Activated CD4-positive, alpha-beta T cell treated with anti-CD3 and anti-CD28 coated beads, Interleukin-2, amount 10 ng/mL, durations not matched to agents 24 days and 14 days (primary cell): Measurements from ENCODE around the gene CHID1. TPM values are rescaled to one million over a fixed set of nuclear protein-coding genes. Genes with fewer than 3 reads are reported as not detected.
A peak's percentile ranks its signal among the peaks of the same experiment; 100 is the strongest.

Source experiments
- DNase-seq: peaks from one replicate; pipeline ENCODE4 v3.0.0; 2022
- H3K27ac Mint-ChIP-seq: one replicate; pipeline ENCODE4 v1.8.0; 2022; ENCODE audit warnings: mild to moderate bottlenecking, mixed read lengths
- H3K27me3 Mint-ChIP-seq: one replicate; pipeline ENCODE4 v1.8.0; 2022; ENCODE audit warnings: mixed read lengths
- H3K36me3 Mint-ChIP-seq: one replicate; pipeline ENCODE4 v1.8.0; 2022; ENCODE audit warnings: low read depth, mild to moderate bottlenecking, mixed read lengths
- H3K4me1 Mint-ChIP-seq: one replicate; pipeline ENCODE4 v1.8.0; 2021; ENCODE audit warnings: mixed read lengths
- H3K4me3 Mint-ChIP-seq: one replicate; pipeline ENCODE4 v1.8.0; 2022; ENCODE audit warnings: mild to moderate bottlenecking, moderate library complexity, mixed read lengths
- H3K9me3 Mint-ChIP-seq: one replicate; pipeline ENCODE4 v1.8.0; 2021; ENCODE audit warnings: mixed read lengths
- intact Hi-C: fragments of 100-400 bp; cut with micrococcal nuclease; formaldehyde crosslinking; loops from one replicate; pipeline ENCODE4 v1.15.1; 2023
- total RNA-seq: library from RNA; stranded (reverse); gene quantifications from 2 replicates; pipeline ENCODE4 v1.2.3, GENCODE V29; 2022

CHID1 gene
- 99.7 and 109 TPM in 2 replicates for total RNA-seq

DNA sequence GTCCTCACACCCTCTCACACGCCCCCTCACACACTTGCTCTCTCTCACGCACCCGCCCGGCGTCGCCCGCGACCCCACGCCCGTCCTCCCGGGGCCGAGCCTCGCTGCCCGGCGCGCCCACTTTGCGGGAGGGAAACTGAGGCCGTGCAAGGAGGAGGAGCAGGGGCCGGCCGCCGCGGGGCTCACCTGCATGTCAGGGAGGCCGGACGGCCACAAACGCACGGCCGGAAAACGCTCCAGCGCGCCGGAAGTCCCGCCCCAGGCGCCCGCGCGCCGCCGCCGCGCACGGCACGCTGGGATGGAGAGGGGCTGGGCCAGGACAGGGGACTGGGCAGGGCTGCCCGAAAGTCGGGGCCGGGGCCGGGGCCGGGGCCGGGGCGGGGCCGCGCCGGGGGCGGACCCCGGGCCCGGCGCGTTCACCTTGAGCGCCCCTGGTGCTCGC lies at the start of gene CHID1:
TSS of gene CHID1 (minus strand) at position 222 of the 442 bp plus-strand sequence. CDS start 5,994 bp downstream, outside the sequence.
- no peaks in the 10 kb centered on the region for H3K27me3 Mint-ChIP-seq
- peak; percentile 98 for DNase-seq
- H3K27ac Mint-ChIP-seq, result peak within 1 kb of the TSS; percentile 94
- H3K4me3 Mint-ChIP-seq, result peak within 1 kb of the TSS; percentile 97
- peaks cover 6% of the 10 kb centered on the region for H3K36me3 Mint-ChIP-seq
- H3K4me1 Mint-ChIP-seq, result peaks cover 18% of the 10 kb centered on the region
- intact Hi-C loops, result loop anchor here (1.0 to 2.0 kb wide), 3 partner anchors 15 to 62 kb away; partner anchors contain the start of gene AP2A2
- no peaks in the 10 kb centered on the region for H3K9me3 Mint-ChIP-seq

DNA sequence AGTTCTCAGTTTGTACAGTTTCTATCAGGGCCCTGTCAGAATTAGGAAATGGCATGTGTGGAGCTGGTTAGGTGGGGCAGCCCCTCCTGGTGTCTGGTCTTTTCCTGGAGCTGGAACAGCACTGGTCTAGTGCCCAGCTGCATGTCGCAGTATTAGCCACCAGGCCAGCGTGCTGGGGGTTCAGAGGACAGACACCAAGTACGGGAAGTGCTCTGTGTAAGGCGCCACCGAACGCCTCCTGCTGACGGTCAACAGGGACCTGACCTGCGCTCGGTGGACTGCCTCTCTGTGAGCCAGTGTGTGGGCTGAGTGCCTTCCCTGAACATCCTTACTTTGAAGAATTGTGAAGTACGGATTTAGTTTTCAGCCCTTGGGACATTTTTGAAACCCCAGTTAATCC lies 49.0 kb upstream of the CHID1 start:
- no peak overlapping the region for H3K27ac Mint-ChIP-seq
- peaks cover 1% of the 10 kb centered on the region for H3K4me1 Mint-ChIP-seq
- DNase-seq, result no peak
- no peak overlapping the region for H3K4me3 Mint-ChIP-seq
- H3K36me3 Mint-ChIP-seq, result peaks cover 27% of the 10 kb centered on the region
- peaks cover 8% of the 10 kb centered on the region for H3K9me3 Mint-ChIP-seq
- no peaks in the 10 kb centered on the region for H3K27me3 Mint-ChIP-seq
- intact Hi-C loops, result no loop called here

DNA sequence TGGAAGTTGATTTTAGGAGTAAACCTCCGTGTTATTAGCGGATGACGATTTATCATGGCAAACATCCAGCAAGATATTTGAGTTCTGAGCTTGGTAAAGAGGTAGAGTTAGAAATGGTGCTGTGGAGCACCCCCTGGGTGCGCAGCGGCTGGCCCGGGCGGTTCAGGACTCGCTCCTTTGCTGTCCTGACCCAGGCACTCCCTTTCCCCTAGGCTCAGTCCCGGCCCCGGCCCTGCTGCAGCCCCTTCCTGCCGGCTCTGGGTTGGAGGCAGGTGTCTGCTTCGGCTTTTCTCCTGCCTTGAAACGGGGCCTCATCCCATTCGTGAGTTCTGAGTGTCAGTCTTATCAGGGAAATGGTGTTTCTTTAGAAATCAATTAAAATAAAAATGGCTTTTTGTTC lies 48.4 kb upstream of the CHID1 start:
- peaks cover 21% of the 10 kb centered on the region for H3K36me3 Mint-ChIP-seq
- intact Hi-C loops, result no loop called here
- H3K27me3 Mint-ChIP-seq, result no peaks in the 10 kb centered on the region
- H3K4me1 Mint-ChIP-seq, result peaks cover 4% of the 10 kb centered on the region
- H3K9me3 Mint-ChIP-seq, result peaks cover 2% of the 10 kb centered on the region
- H3K27ac Mint-ChIP-seq, result no peak overlapping the region
- DNase-seq, result no peak
- H3K4me3 Mint-ChIP-seq, result no peak overlapping the region

DNA sequence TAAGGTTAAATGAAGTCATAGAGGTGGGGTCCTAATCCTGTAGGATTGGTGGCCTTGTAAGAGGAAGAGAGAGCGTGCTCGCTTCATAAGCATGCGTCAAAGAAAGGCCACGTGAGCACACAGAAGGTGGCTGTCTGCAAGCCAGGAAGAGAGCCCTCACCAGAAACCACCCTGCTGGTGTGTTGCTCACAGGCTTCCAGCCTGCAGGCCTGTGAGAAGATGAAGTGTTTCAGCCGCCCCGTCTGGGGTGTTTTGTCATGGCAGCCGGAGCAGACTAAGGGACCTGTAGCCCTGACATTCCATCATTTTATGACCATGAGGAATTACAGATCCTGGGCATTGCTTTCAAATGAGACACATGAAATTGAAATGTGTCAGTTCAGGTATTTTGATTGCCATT lies 47.5 kb upstream of the CHID1 start:
- H3K27ac Mint-ChIP-seq, result no peak overlapping the region

DNA sequence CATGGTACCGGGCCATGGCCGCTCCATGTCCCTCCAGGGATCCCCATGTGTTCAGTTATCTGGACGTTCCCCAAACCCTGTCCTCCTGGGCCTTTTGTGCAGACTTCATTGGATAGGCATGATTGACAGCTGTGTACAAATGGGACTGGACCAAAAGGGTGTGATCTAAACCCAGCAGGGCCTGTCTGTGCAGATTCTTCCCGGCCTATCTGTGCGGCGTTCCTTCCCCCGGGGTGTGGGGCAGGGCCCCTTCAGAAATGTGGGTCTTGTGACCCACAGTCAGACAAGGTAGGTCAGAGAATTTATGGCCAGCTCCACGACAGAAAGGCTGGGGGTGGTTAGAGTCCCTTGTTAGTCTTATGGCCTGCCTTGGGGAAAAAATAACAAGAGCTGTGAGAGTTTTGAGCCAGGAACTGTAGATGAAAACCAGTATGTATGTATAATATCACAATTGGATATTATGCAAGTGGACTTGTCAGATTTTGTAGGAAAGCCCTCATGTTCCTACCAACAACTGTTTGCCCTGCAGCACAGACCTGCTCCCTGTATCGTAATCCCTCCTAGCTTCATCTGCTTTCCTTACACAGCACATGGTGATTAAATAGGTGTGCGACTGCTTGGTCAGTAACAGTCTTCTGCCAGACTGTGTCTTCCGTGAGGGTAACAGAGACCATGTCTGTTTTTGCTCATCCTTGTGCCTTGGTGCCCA lies 46.8 kb upstream of the CHID1 start:
- no peak overlapping the region for H3K27ac Mint-ChIP-seq
- H3K9me3 Mint-ChIP-seq, result no peaks in the 10 kb centered on the region
- H3K4me3 Mint-ChIP-seq, result no peak overlapping the region
- H3K36me3 Mint-ChIP-seq, result peaks cover 12% of the 10 kb centered on the region
- H3K27me3 Mint-ChIP-seq, result no peaks in the 10 kb centered on the region
- peaks cover 4% of the 10 kb centered on the region for H3K4me1 Mint-ChIP-seq
- DNase-seq, result no peak
- intact Hi-C loops, result no loop called here

More for the DNA sequence above, 47.5 kb upstream of the CHID1 start:
- no peak for DNase-seq
- Mint-ChIP-seq H3K9me3 (no peaks in the 10 kb centered on the region), H3K36me3 (peaks cover 15% of the 10 kb centered on the region), H3K4me1 (peaks cover 4% of the 10 kb centered on the region), H3K4me3 (no peak overlapping the region), H3K27me3 (no peaks in the 10 kb centered on the region)
- intact Hi-C loops, result no loop called here

DNA sequence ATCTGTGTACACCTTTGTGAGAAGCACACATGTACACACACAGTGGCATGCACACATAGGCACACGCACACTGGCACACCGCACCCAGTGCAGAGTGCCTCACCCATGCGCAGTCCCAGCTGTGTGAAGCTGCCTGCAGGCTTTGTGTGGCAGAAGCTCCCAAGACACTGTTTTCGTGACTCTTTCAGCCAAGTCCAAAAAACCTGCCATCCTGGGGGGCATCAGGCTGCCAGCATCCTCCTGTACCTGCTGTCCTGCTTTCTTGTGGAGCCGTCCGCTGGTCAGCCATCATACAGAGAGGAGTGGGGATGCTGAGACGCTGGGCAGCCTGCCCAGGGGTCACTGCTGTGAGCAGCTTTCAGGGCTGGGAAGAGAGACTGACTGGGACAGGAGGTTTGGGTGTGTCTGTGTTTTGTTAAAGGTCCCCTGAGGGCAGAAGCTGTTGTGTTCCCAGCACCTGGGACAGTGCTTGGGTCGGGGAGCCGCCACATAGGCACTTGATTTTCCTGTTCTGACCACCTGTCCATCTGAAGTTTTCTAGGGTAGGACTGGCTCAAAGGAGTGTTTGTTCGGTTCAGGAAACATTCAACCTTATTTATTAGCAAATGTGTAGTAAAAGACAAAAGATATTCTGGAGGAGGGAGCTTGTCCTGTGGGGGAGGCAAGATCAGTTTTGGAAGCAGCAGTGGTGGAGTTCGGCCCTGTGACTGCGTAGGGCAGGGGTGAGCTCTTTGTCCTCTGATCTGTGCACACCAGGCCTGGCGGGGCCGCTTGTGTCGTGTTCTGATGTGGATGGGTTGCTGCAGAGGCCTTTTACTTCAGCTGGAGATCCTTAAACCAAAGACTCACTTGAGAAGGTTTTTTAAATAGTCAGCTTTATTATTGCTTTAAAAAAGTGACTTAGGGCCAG lies 44.8 kb upstream of the CHID1 start:
- Mint-ChIP-seq H3K9me3 (no peaks in the 10 kb centered on the region), H3K4me1 (peaks cover 4% of the 10 kb centered on the region), H3K4me3 (no peak overlapping the region), H3K27me3 (no peaks in the 10 kb centered on the region), H3K36me3 (peaks cover 6% of the 10 kb centered on the region), H3K27ac (no peak overlapping the region)
- DNase-seq, result no peak
- intact Hi-C loops, result no loop called here

DNA sequence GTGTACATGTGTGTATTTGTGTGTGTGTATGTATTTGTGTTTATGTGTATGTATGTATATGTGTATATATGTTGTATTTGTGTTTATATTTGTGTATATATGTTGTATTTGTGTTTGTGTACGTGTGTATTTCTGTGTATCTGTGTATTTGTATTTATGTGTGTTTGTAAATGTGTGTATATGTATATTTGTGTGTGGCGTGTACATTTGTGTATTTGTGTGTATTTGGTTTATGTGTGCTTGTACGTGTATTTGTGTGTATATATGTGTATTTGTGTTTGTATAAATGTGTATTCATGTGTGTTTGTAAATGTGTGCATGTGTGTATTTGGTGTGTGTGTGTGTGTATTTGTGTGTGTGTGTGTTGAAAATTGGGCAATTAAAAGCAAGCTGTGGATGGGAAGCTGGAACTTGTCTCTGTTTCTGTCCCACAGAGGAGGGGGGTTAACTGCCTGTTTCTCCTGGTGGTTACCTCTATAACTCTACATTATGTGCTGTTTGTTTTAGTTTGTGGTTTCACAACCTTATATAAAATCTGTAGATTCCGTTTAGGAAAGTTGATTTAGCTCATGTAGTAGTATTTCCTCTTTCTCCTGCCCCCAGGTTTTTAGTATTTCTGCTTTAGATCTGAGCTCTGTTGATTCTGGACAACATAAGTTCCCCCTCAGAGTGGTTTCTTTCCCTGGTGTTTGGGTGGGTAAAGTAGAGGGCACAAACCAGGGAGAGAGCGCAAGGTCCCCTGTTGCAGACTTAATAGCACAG lies 44.0 kb upstream of the CHID1 start:
- H3K27ac Mint-ChIP-seq, result no peak overlapping the region
- intact Hi-C loops, result no loop called here
- H3K4me3 Mint-ChIP-seq, result no peak overlapping the region

DNA sequence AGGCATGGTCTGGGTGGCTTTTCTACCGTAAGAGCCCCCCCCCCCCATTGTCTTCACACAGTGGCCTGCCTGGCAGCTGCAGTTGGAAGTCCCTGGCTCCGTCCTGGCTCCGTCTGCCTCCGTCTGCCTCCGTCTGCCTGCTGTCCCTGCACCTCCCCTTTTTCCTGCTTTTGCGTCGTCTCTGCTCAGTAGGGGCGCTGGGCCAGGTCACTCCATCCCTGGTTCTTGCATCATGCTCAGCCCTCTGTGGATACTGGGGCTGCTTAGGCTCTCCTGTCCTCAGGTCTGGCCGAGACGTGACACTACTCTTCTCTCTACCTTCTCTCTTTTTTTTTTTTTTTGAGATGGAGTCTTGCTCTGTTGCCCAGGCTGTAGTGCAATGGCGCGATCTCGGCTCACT lies 42.9 kb upstream of the CHID1 start:
- H3K9me3 Mint-ChIP-seq, result no peaks in the 10 kb centered on the region
- no peak overlapping the region for H3K27ac Mint-ChIP-seq
- peaks cover 12% of the 10 kb centered on the region for H3K36me3 Mint-ChIP-seq
- peaks cover 4% of the 10 kb centered on the region for H3K4me1 Mint-ChIP-seq
- H3K27me3 Mint-ChIP-seq, result no peaks in the 10 kb centered on the region
- no peak for DNase-seq
- no peak overlapping the region for H3K4me3 Mint-ChIP-seq
- intact Hi-C loops, result no loop called here

More for the DNA sequence above, 44.0 kb upstream of the CHID1 start:
- H3K27me3 Mint-ChIP-seq, result no peaks in the 10 kb centered on the region
- DNase-seq, result no peak
- H3K36me3 Mint-ChIP-seq, result peaks cover 12% of the 10 kb centered on the region
- no peaks in the 10 kb centered on the region for H3K9me3 Mint-ChIP-seq
- peaks cover 4% of the 10 kb centered on the region for H3K4me1 Mint-ChIP-seq

DNA sequence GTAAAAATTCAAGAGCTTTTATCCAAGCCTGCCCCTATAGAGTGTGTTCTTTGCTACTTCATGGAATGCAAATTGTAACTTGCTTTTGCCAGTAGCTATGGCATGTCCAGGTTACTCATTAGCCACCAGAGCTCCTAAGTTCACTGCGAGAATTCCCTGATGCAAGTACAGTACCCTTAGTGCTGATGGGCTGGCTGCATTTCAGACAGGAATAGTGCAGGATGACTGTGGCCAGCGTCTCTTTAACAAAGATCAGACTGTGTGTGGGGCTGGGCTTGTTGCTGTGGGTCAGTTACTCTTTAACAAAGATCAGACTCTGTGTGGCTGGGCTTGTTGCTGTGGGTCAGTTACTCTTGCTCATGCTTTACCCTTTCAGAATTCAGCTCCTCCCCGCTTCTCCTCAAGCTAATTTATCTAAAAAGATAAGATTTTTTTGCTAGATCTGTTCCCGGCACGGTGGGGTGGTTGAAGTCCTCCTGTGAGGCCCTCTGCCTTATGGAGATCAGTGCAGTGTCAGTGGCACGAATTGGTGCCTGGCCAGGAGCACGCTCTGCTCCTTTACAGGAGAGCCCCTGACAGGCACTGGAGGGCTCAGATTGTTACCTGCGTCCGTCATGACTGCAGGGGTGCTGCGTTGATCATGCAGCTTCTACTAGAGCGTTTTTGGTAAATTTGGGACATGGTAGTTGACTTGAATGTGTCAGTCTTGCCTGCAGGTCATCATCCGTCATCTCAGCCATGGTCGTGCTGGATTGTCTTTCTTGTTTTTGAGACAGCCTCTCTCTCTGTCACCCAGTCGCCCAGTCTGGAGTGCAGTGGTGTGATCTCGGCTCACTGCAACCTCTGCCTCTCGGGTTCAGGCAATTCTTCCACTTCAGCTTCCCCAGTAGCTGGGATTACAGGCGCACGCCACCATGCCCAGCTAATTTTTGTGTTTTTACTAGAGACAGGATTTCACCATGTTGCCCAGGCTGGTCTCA lies 42.1 kb upstream of the CHID1 start:
- Mint-ChIP-seq H3K9me3 (no peaks in the 10 kb centered on the region), H3K27ac (no peak overlapping the region), H3K36me3 (peaks cover 17% of the 10 kb centered on the region), H3K27me3 (no peaks in the 10 kb centered on the region), H3K4me1 (peaks cover 4% of the 10 kb centered on the region), H3K4me3 (no peak overlapping the region)
- intact Hi-C loops, result no loop called here
- DNase-seq, result no peak

DNA sequence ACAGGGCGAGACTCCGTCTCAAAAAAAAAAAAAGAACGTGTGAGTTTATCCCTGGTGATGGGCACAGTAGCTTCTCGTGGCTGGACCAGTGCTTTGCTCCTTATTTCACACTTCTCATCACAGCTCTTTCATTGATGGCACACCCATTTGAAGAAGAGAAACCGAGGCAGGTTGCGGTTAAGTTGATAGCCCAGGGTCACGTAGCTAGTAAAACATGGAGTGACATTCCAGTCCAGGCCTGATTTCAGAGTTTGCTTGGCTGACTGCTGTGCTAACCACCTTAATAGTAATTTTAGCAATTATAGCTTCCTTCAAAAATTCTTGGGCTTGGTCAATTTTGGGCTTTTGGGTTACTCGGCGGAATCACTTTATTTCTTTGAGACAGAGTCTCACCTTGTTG lies 40.9 kb upstream of the CHID1 start:
- DNase-seq, result no peak
- Mint-ChIP-seq H3K9me3 (no peaks in the 10 kb centered on the region), H3K4me1 (peaks cover 4% of the 10 kb centered on the region), H3K36me3 (peaks cover 22% of the 10 kb centered on the region), H3K27ac (no peak overlapping the region), H3K4me3 (no peak overlapping the region), H3K27me3 (no peaks in the 10 kb centered on the region)
- intact Hi-C loops, result no loop called here

DNA sequence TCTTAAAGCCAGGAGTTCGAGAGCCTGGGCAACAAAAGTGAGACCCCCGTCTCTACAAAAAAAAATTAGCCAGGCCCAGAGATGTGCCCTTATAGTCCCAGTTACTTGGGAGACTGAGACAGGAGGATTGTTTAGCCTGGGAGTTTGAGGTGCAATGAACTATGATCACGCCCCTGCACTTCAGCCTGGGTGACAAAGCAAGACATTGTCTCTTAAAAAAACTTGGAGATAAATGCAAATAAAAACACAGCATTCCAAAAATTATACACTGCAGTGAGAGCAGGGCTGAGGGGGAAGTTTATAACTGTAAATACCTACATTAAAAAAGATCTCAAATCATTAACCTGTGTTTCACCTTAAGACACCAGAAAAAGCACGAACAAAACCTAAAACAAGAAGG lies 37.1 kb upstream of the CHID1 start:
- Mint-ChIP-seq H3K27ac (no peak overlapping the region), H3K27me3 (no peaks in the 10 kb centered on the region), H3K4me3 (no peak overlapping the region), H3K36me3 (peaks cover 41% of the 10 kb centered on the region), H3K4me1 (no peaks in the 10 kb centered on the region), H3K9me3 (no peaks in the 10 kb centered on the region)
- intact Hi-C loops, result no loop called here
- DNase-seq, result no peak

DNA sequence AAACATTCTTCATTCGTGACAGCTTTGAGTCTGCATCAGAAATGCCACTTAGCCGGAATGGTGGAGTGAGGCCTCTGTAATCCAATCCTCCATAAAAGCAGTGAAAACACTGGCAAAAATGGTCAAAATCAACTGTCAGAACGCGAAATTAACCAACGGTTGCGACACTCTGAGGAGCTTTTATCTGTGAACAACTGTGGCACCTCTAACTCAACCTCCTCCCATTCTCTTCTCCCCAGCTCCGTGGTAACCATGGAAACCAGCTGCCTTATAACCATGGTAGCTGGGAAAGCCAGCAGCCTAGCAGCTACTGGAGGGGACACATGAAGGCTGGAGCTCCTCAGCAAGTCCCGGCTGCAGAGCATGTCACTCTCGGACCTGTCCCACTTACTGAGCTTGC lies 35.4 kb upstream of the CHID1 start:
- Mint-ChIP-seq H3K27me3 (no peaks in the 10 kb centered on the region), H3K36me3 (peaks cover 41% of the 10 kb centered on the region), H3K27ac (no peak overlapping the region), H3K9me3 (no peaks in the 10 kb centered on the region), H3K4me1 (peaks cover 1% of the 10 kb centered on the region), H3K4me3 (no peak overlapping the region)
- DNase-seq, result no peak
- intact Hi-C loops, result no loop called here
